ENCODE measurements around the gene LRIG1.

LRIG1 gene

GRCh38 chr3:66402596-66403290, 98.1 kb downstream of the LRIG1 start:
- no peak for DNase-seq (ENCODE audit: low read depth)

- no peak for DNase-seq (ENCODE audit: low read depth)
Observed at GRCh38 chr3:66401675-66402491, 98.9 kb downstream of the LRIG1 start.

GRCh38 chr3:66401157-66401550, 99.7 kb downstream of the LRIG1 start:
- DNase-seq (ENCODE audit: low read depth) = no peak

- DNase-seq (ENCODE audit: low read depth) = no peak
Observed at GRCh38 chr3:66400411-66401156, 100.2 kb downstream of the LRIG1 start.

- DNase-seq (ENCODE audit: low read depth) = no peak
Observed at GRCh38 chr3:66399529-66400232, 101.1 kb downstream of the LRIG1 start.

- no peak for DNase-seq (ENCODE audit: low read depth)
Observed at GRCh38 chr3:66398228-66399025, 102.4 kb downstream of the LRIG1 start.

- no peak for DNase-seq (ENCODE audit: low read depth)
Observed at GRCh38 chr3:66397745-66398144, 103.1 kb downstream of the LRIG1 start.

GRCh38 chr3:66396888-66397287, 103.9 kb downstream of the LRIG1 start:
- DNase-seq (ENCODE audit: low read depth) = no peak

DNA sequence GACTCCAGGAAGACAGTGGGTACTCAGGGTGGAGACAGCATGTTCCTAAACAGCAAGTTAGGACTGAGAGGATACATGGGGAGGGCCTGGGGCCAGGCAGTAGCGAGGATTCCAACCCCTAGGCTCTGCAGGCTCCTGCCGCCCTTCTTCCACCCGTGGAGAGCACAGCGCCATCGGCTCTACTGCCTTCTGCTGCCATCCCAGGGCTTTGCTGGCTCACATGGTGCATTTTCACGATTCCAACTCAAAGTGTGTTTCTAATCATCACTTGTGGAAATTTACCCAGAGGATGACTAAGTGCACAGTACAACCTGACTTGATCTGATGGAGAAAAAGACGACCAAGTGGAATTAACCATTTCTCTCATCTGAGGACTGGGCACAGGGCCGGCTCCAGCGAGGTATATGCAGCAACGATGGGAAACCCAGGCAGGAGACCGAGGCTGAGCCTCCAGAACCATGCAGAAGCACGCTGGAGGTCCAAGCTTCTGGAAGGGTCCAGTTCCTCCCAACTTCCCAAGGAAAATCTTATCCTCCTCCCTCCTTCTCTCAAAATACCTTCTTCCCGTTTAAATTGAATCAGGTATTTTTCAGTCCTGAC, 104.6 kb downstream of the LRIG1 start:
- DNase-seq (ENCODE audit: low read depth) = no peak

GRCh38 chr3:66395635-66396034, 105.2 kb downstream of the LRIG1 start:
- no peak for DNase-seq (ENCODE audit: low read depth)

GRCh38 chr3:66394753-66395249, 106.0 kb downstream of the LRIG1 start:
- DNase-seq (ENCODE audit: low read depth) = no peak

DNA sequence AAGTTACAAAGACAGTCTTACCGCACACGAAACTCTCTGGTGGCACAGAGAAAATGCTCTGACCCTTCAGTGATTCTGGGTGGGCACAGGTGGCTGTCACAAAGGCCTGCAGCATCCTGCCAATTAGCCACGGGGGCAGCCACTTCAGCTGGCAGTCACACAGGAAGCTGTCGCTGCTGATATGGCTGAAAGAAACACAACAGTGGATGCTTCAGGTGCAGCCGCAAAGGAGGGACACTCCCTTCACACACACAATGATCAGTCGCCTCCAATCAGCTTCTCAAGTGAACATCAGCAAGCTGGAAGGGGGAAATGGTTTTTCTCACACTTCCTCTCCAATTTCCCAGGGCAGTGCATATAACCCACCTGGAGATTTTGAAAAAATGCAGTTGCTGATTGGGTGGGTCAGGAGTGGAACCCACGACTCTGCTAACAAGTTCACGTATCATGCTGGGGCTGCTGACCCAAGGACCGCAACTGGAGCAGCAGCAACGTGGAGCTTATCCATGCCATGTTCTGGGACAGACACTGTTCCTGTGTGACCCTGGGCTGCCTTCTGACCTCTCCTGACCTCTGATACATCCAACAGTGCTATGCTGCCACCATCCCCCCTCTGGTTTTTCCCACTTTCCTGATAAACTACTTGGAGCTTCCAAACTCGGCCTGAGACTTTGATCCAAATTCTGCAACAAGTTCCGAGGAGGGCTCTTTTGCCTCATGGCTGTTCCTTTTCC, 106.6 kb downstream of the LRIG1 start:
- DNase-seq (ENCODE audit: low read depth) = peak; percentile 20

GRCh38 chr3:66393333-66394005, 107.4 kb downstream of the LRIG1 start:
- DNase-seq (ENCODE audit: low read depth) = no peak

DNA sequence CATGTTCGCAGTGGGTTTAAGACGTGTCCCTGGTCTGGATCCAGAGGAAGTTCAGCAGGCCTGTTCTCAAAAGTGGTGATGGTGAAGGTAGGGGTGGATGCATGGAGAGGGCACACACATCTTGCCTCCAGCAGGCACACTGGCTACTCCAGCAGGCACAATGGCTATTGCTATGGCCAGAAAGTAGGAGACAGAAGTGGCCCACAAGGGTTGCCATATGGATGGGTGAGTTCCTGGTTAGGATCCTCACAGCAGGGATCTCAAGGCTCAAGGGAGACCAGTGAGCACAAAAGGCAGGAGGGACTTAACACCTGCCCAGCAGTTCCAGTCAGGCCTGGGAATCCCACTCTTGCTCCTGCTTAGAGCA, 107.9 kb downstream of the LRIG1 start:
- DNase-seq (ENCODE audit: low read depth) = no peak

GRCh38 chr3:66392512-66392911, 108.3 kb downstream of the LRIG1 start:
- DNase-seq (ENCODE audit: low read depth) = no peak

DNA sequence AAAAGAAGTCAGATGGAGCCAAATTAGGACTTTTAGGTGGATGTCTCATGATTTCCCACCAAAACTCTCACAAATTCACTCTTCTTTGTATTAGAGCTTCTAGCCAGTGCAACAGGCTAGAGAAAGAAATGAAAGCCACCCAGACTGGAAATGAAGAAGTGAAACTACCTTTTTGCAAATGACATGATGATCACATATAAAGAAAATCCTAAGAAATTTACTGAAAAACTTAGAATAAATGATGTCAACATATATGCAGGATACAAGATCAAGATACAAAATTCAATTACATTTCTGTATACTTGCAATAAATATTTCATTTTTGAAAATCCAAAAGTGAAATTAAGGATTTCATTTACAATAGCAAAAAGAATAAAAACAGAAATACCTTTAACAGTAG, 110.8 kb downstream of the LRIG1 start:
- no peak for DNase-seq (ENCODE audit: low read depth)

DNA sequence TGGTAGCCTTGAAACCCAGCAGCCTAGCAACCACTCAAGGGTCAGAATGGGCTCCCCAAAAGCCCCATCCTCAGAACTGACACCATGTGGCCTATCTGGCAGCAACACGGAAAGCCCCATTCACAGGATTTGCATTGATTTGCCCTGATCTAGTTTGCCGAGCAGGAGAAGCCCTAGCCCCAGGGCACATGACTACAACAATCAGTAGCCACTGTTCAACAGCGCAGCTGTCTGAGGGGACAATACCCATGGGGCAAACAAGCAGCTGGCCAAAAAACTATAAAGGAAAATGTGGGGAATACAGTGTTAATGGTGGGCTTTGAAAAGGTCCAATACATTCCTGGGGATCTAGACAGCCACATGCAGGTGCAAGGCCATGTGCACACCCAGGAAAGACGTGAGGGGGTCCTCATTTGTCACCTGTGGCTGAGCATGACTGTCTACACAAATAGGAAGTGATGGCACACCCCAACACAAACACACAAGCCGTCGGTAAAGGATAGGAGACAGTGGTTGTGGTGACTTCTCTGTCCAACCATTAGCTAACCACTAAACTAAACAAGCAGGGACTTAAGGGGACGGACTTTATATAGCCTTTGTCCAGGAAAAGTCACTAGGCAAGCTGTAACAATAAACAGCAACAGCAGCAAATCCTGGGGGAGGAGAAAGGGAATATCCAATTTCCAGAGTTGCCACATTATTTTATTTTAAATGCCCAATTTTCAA, 113.7 kb downstream of the LRIG1 start:
- no peak for DNase-seq (ENCODE audit: low read depth)

GRCh38 chr3:66386011-66386924, 114.6 kb downstream of the LRIG1 start:
- no peak for DNase-seq (ENCODE audit: low read depth)

All from stimulated activated CD8-positive, alpha-beta memory T cell treated with anti-CD3 and anti-CD28 coated beads, Interleukin-12 subunit alpha, Interleukin-12 subunit beta, amount 100 ng/mL, for 4 hours (primary cell).